H1 (cell line): ENCODE measurements around the gene CMTM5. TPM values are rescaled to one million over a fixed set of nuclear protein-coding genes. Genes with fewer than 3 reads are reported as not detected.
A peak's percentile ranks its signal among the peaks of the same experiment; 100 is the strongest.

Experiments
- CTCF ChIA-PET: fragments of 300-600 bp; sonication (Branson Sonifier 250); formaldehyde crosslinking; loops from one replicate; lab custom pipeline; 2021; ENCODE audit not compliant: partially characterized antibody; lab: Charles Lee
- POLR2A ChIA-PET: fragments of 300-600 bp; sonication (Branson Sonifier 250); formaldehyde crosslinking; loops from one replicate; lab custom pipeline; 2021; ENCODE audit warnings: inconsistent platforms; ENCODE audit not compliant: partially characterized antibody; lab: Charles Lee
- DNase-seq, 2 experiments: peaks; one replicate each; pipeline versions ENCODE4 v3.0.0 to v3.0.0-alpha.2; 2010 to 2022; ENCODE audit warnings: low spot score in 2 of 2, low read depth in 1 of 2, mixed read lengths in 1 of 2
- FAIRE-seq: peaks from 2 replicates; lab custom pipeline; 2011; peaks lifted over from hg19 to GRCh38; lab: Jason Lieb, UNC
- H2AFZ ChIP-seq: 2 replicates; pipeline ENCODE4 v1.8.1; 2012; ENCODE audit warnings: low read length, inconsistent platforms
- H2AK5ac ChIP-seq: 2 replicates; pipeline ENCODE4 v1.6.1; 2013; ENCODE audit warnings: low read depth, low read length
- H2BK120ac ChIP-seq: replicated peaks from 2 replicates; pipeline ENCODE3; 2013; ENCODE audit warnings: low read depth, low read length, inconsistent platforms
- H2BK12ac ChIP-seq: 2 replicates; pipeline ENCODE4 v1.6.1; 2013; ENCODE audit warnings: low read depth, low read length
- H2BK15ac ChIP-seq: 2 replicates; pipeline ENCODE4 v1.6.1; 2013; ENCODE audit warnings: low read length
- H2BK20ac ChIP-seq: 2 replicates; pipeline ENCODE4 v1.6.1; 2013; ENCODE audit warnings: low read length
- H2BK5ac ChIP-seq: 2 replicates; pipeline ENCODE4 v1.6.1; 2013; ENCODE audit warnings: low read depth, low read length
- H3K14ac ChIP-seq: 2 replicates; pipeline ENCODE4 v1.6.1; 2013; ENCODE audit warnings: inconsistent platforms; ENCODE audit not compliant: insufficient read length
- H3K18ac ChIP-seq: 2 replicates; pipeline ENCODE4 v1.6.1; 2013; ENCODE audit warnings: low read length; ENCODE audit errors: extremely low read depth
- H3K23ac ChIP-seq: 2 replicates; pipeline ENCODE4 v1.6.1; 2013; ENCODE audit warnings: inconsistent platforms; ENCODE audit not compliant: insufficient read length
- H3K23me2 ChIP-seq: 2 replicates; pipeline ENCODE4 v1.6.1; 2013; ENCODE audit warnings: low read depth, low read length
- H3K27ac ChIP-seq: 2 replicates; pipeline ENCODE4 v1.6.1; 2011; ENCODE audit warnings: low read depth, low read length, inconsistent platforms
- H3K27me3 ChIP-seq, 4 experiments: replicated peaks in 1 of 4; 1 replicate in 1 of 4; 2 replicates in 3 of 4; pipeline versions ENCODE4 v1.6.1 to v1.8.1; 2011 to 2013; ENCODE audit warnings: low read length in 3 of 4, mild to moderate bottlenecking in 3 of 4, inconsistent platforms in 2 of 4, mixed read lengths in 2 of 4, moderate library complexity in 1 of 4; ENCODE audit not compliant: control insufficient read depth in 3 of 4, insufficient read depth in 3 of 4; ENCODE audit errors: extremely low read depth in 1 of 4
- H3K36me3 ChIP-seq, 4 experiments: 2 replicates each; pipeline versions ENCODE4 v1.6.1 to v1.8.1; 2011 to 2013; ENCODE audit warnings: mild to moderate bottlenecking in 4 of 4, low read length in 3 of 4, moderate library complexity in 2 of 4, control low read depth in 1 of 4, inconsistent platforms in 1 of 4; ENCODE audit not compliant: insufficient read depth in 4 of 4, control insufficient read depth in 2 of 4
- H3K4ac ChIP-seq: replicated peaks from 2 replicates; pipeline ENCODE3; 2013; ENCODE audit warnings: low read length, low read depth, mixed read lengths, inconsistent platforms; ENCODE audit not compliant: insufficient read length
- H3K4me1 ChIP-seq, 4 experiments: replicated peaks in 1 of 4; 1 replicate in 1 of 4; 2 replicates in 3 of 4; pipeline versions ENCODE4 v1.6.1 to v1.8.1; 2011 to 2013; ENCODE audit warnings: low read length in 3 of 4, inconsistent platforms in 2 of 4, mixed read lengths in 1 of 4; ENCODE audit not compliant: insufficient read depth in 4 of 4, control insufficient read depth in 3 of 4
- H3K4me2 ChIP-seq, 2 experiments: 2 replicates each; pipeline versions ENCODE4 v1.6.1 to v1.8.1; 2011 to 2013; ENCODE audit warnings: low read depth in 2 of 2, low read length in 2 of 2, control low read depth in 1 of 2, inconsistent platforms in 1 of 2, mild to moderate bottlenecking in 1 of 2; ENCODE audit not compliant: insufficient read depth in 1 of 2
- H3K4me3 ChIP-seq, 4 experiments: fragments of 200-600, 300-600 bp in 1 of 4; sonication (generic), shearing (Covaris generic), sonication (Bioruptor Twin) in 1 of 4; 2 replicates each; pipeline versions ENCODE4 v1.5.1 to v1.8.1; 2011 to 2016; ENCODE audit warnings: low read length in 4 of 4, low read depth in 3 of 4, control low read depth in 2 of 4, inconsistent platforms in 2 of 4, mild to moderate bottlenecking in 2 of 4, mixed read lengths in 1 of 4, moderate library complexity in 1 of 4; ENCODE audit not compliant: insufficient read depth in 2 of 4; ENCODE audit errors: extremely low read depth in 1 of 4
- H3K56ac ChIP-seq: replicated peaks from 2 replicates; pipeline ENCODE3; 2013; ENCODE audit warnings: low read depth, mild to moderate bottlenecking, mixed read lengths, low read length, inconsistent platforms; ENCODE audit not compliant: insufficient read length
- H3K79me1 ChIP-seq: 2 replicates; pipeline ENCODE4 v1.6.1; 2013; ENCODE audit warnings: low read depth, low read length, control low read depth
- H3K79me2 ChIP-seq, 2 experiments: 2 replicates each; pipeline versions ENCODE4 v1.6.1 to v1.8.1; 2012 to 2013; ENCODE audit warnings: low read length in 2 of 2, mild to moderate bottlenecking in 2 of 2, inconsistent platforms in 1 of 2; ENCODE audit not compliant: insufficient read depth in 2 of 2, control insufficient read depth in 1 of 2
- H3K9ac ChIP-seq, 4 experiments: replicated peaks in 1 of 4; 1 replicate in 1 of 4; 2 replicates in 3 of 4; pipeline versions ENCODE4 v1.6.1 to v1.8.1; 2011 to 2013; ENCODE audit warnings: low read depth in 3 of 4, low read length in 3 of 4, control low read depth in 2 of 4, mild to moderate bottlenecking in 2 of 4, moderate library complexity in 2 of 4, inconsistent platforms in 1 of 4; ENCODE audit errors: extremely low read depth in 1 of 4
- H3K9me3 ChIP-seq, 2 experiments: 2 replicates each; pipeline versions ENCODE4 v1.6.1 to v1.8.1; 2012 to 2013; ENCODE audit warnings: mild to moderate bottlenecking in 2 of 2, moderate library complexity in 2 of 2, control low read depth in 1 of 2, inconsistent platforms in 1 of 2, low read depth in 1 of 2, low read length in 1 of 2, mixed read lengths in 1 of 2; ENCODE audit not compliant: insufficient read depth in 2 of 2
- H4K20me1 ChIP-seq, 2 experiments: replicated peaks in 1 of 2; 2 replicates each; pipeline versions ENCODE3 to v1.8.1; 2011 to 2013; ENCODE audit warnings: inconsistent platforms in 2 of 2, low read length in 2 of 2, mild to moderate bottlenecking in 1 of 2; ENCODE audit not compliant: insufficient read depth in 2 of 2, control insufficient read depth in 1 of 2
- H4K5ac ChIP-seq: 2 replicates; pipeline ENCODE4 v1.6.1; 2013; ENCODE audit warnings: low read length, low read depth, mixed read lengths, inconsistent platforms; ENCODE audit not compliant: insufficient read length
- H4K8ac ChIP-seq: 2 replicates; pipeline ENCODE4 v1.8.0; 2013; ENCODE audit warnings: mild to moderate bottlenecking, moderate library complexity, low read length, inconsistent platforms; ENCODE audit not compliant: insufficient read depth; ENCODE audit errors: extremely low read depth
- H4K91ac ChIP-seq: replicated peaks from 2 replicates; pipeline ENCODE3; 2013; ENCODE audit warnings: low read length, mixed read lengths, inconsistent platforms; ENCODE audit not compliant: insufficient read length
- E2F6 ChIP-seq: IDR thresholded peaks from 2 replicates; pipeline ENCODE4 v1.6.1; 2012; ENCODE audit warnings: inconsistent platforms
- EZH2 ChIP-seq: fragments of 200-600 bp; sonication (generic); IDR thresholded peaks from 2 replicates; pipeline ENCODE4 v1.7.1; 2012; ENCODE audit warnings: low read depth, mild to moderate bottlenecking, moderate library complexity, low read length, inconsistent platforms; ENCODE audit not compliant: severe bottlenecking
- FOSL1 ChIP-seq: IDR thresholded peaks from 2 replicates; pipeline ENCODE4 v1.6.1; 2011; ENCODE audit warnings: mild to moderate bottlenecking, low read depth, low read length, moderate library complexity; ENCODE audit not compliant: insufficient read depth
- RNF2 ChIP-seq: fragments of 200-900, 300-1000 bp; sonication (generic); IDR thresholded peaks from 2 replicates; pipeline ENCODE4 v1.7.1; 2016; ENCODE audit warnings: borderline replicate concordance, low read depth, mild to moderate bottlenecking, antibody characterized with exemption, low read length; ENCODE audit not compliant: poor library complexity, severe bottlenecking; ENCODE audit errors: missing control alignments
- SIX5 ChIP-seq: IDR thresholded peaks from 2 replicates; pipeline ENCODE4 v1.6.1; 2011; ENCODE audit warnings: mild to moderate bottlenecking, low read depth, low read length
- TAF1 ChIP-seq: IDR thresholded peaks from 2 replicates; pipeline ENCODE4 v1.6.1; 2011; ENCODE audit warnings: mild to moderate bottlenecking, low read depth, low read length
- TBP ChIP-seq: IDR thresholded peaks from 2 replicates; pipeline ENCODE4 v1.6.1; 2011; ENCODE audit warnings: low read depth, low read length, improper control_type of control experiment
- USF2 ChIP-seq: IDR thresholded peaks from 2 replicates; pipeline ENCODE4 v1.6.1; 2011; ENCODE audit warnings: low read length, improper control_type of control experiment
- ZNF274 ChIP-seq: IDR thresholded peaks from 2 replicates; pipeline ENCODE4 v1.7.0; 2012; ENCODE audit warnings: low read length, borderline replicate concordance; ENCODE audit errors: extremely low read depth
- WGBS, 2 experiments: shearing (Covaris generic) in 1 of 2; methylation state at CpG; one replicate each; pipeline versions ENCODE4 v1.1.6 to v1.1.7; 2013 to 2015; ENCODE audit warnings: low lambda C conversion rate in 2 of 2, mixed read lengths in 2 of 2, inconsistent platforms in 1 of 2, low coverage in 1 of 2, missing lambda C conversion rate in 1 of 2; ENCODE audit not compliant: insufficient replicate concordance in 2 of 2, insufficient coverage in 1 of 2, insufficient read length in 1 of 2; ENCODE audit errors: extremely low coverage in 1 of 2, missing lambda C conversion rate in 1 of 2; 5-methylcytosine and 5-hydroxymethylcytosine counted together
- polyA plus RNA-seq, 7 experiments: library from polyadenylated mRNA; depleted of rRNA in 3 of 7; stranded (reverse) in 5 of 7; unstranded in 2 of 7; fragments of >200 nt in 5 of 7; fragments of 200-250 nt in 2 of 7; gene quantifications; 1 replicate in 5 of 7; 2 replicates in 1 of 7; 4 replicates in 1 of 7; pipeline versions ENCODE4 v1.2.1 to v1.2.3, GENCODE V29; 2011 to 2013; ENCODE audit warnings: missing spikeins in 2 of 7, mixed read lengths in 2 of 7
- total RNA-seq: library from RNA; stranded (reverse); fragmentation: NEBNext Ultra II Directional; extraction: Animal tissue kit (Norgen Biotek cat#: 25700); gene quantifications from 2 replicates; pipeline ENCODE4 v1.2.1, GENCODE V29; 2021

The CMTM5 gene
- total and polyA plus RNA-seq, 2 of the 8 experiments (the other 6 are each of a cell fraction or from before 2014, with no cell fraction given): 2.1 TPM; not detected in 1

- no peak overlapping the region for H3K4me2 ChIP-seq
- no peak overlapping the region for H4K91ac ChIP-seq
- no peak overlapping the region for H4K5ac ChIP-seq
- H3K36me3 ChIP-seq: no peaks in the 10 kb centered on the region
- peaks cover 0 to 2% of the 10 kb centered on the region in 2 experiments for H4K20me1 ChIP-seq
- H2BK5ac ChIP-seq: no peak overlapping the region
- no peak overlapping the region for H3K18ac ChIP-seq
- no peaks in the 10 kb centered on the region for H3K23me2 ChIP-seq
- no peak overlapping the region for H3K4me3 ChIP-seq
- DNase-seq: no peak
- no peak overlapping the region for H3K27ac ChIP-seq
- H2AFZ ChIP-seq: peak overlapping the region; percentile 72; the same call in 1 of the 2 replicates
- H3K23ac ChIP-seq: no peak overlapping the region
- no peak overlapping the region for H3K14ac ChIP-seq
- peak overlapping the region; percentile 53; the same call in 1 of the 2 replicates for H2AK5ac ChIP-seq
- H3K56ac ChIP-seq: no peak overlapping the region
- H3K9me3 ChIP-seq: no peaks in the 10 kb centered on the region
- H2BK15ac ChIP-seq: 0 out of 2 replicates have a peak overlapping the region, but pooled peaks have one; percentile 16
- ChIA-PET CTCF (interaction anchor here (1.0 to 1.8 kb wide), 5 partner anchors 11 to 22 kb away, joined by 3 to 7 read pairs (median 3); no protein-coding TSS in a partner anchor), POLR2A (interaction anchor here (0.8 kb wide), 1 partner anchor 136 kb away, joined by 3 read pairs; no protein-coding TSS in a partner anchor)
- H3K79me1 ChIP-seq: no peaks in the 10 kb centered on the region
- WGBS, 2 experiments: 83% methylated on average over 22 of the region's 25 CpGs; no CpG with 5 or more reads in 1 of the 2 experiments
- H3K79me2 ChIP-seq: no peaks in the 10 kb centered on the region
- H3K27me3 ChIP-seq: no peaks in the 10 kb centered on the region; a peak in 3 of 7 replicates
- H2BK20ac ChIP-seq: no peak overlapping the region
- no peak for FAIRE-seq
- H3K9ac ChIP-seq: no peak overlapping the region
- no peak overlapping the region for H2BK120ac ChIP-seq
- H3K4ac ChIP-seq: no peak overlapping the region
- H2BK12ac ChIP-seq: no peak overlapping the region; the same call in 1 of the 2 replicates
- no peaks in the 10 kb centered on the region; a peak in 1 of 7 replicates for H3K4me1 ChIP-seq
- H4K8ac ChIP-seq: 0 out of 2 replicates have a peak overlapping the region, but pooled peaks have one; percentile 82
- TF ChIP-seq E2F6: no peak
- TF ChIP-seq SIX5: no peak
- no peak for TF ChIP-seq TAF1
- no peak for TF ChIP-seq FOSL1
- no peak for TF ChIP-seq RNF2
- TF ChIP-seq EZH2: no peak
- TF ChIP-seq ZNF274: no peak
- TF ChIP-seq USF2: no peak
- TF ChIP-seq TBP: no peak
These were observed 25.7 kb downstream of the CMTM5 start for GRCh38 chr14:23402296-23403138.
